ENCODE measurements around the gene HYCC2. TPM values are rescaled to one million over a fixed set of nuclear protein-coding genes. Genes with fewer than 3 reads are reported as not detected.
A peak's percentile ranks its signal among the peaks of the same experiment; 100 is the strongest.

The HYCC2 gene
- total RNA-seq, 1 donor from 2014 or later = 21.8 TPM

DNA sequence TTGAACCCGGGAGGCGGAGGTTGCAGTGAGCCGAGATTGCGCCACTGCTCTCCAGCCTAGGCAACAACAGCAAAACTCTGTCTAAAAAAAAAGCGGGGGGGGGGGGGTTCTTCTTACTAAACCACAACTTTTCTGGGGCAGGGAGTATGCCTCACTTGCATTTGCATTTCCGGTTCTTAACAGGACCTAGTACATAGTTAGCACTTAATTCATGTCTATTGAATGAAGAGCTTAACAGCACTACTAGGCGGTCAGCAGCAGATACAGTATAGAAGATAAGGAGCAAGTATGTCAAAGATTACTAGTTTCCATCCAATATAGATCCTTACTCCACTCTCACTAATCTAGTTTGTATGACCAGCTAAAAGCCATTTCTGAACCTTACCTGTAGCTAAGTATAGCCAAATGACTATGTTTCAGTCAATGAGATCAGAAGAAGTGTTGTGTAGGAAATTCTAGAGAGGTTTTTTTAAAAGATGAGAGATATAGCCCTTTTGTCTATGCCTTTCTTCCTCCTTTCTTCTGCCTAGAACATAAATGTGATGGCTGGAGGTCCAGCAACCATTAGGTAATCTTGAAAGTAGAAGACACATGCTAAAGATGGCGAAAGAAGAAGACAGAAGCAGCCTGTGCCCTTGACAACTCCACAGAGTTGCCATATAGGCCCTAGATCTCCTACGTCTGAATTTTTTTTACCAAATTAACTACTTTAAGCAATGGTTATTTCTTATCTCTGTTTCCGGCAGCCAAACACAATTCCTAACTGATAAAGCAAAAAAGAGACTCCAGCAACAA is 11.3 kb downstream of the HYCC2 start:
- Mint-ChIP-seq H3K9me3 (ENCODE audit: unreplicated experiment) (no peaks in the 10 kb centered on the region), H3K36me3 (ENCODE audit: low read depth, unreplicated experiment) (peaks cover 12% of the 10 kb centered on the region), H3K4me3 (ENCODE audit: unreplicated experiment) (no peak overlapping the region), H3K27me3 (ENCODE audit: low read depth, unreplicated experiment) (no peaks in the 10 kb centered on the region), H3K27ac (ENCODE audit: unreplicated experiment) (no peak overlapping the region), H3K4me1 (ENCODE audit: low read depth, unreplicated experiment) (peaks cover 14% of the 10 kb centered on the region)
- Histone ChIP-seq H3K4me1 (ENCODE audit: insufficient read depth, low read length) (no peaks in the 10 kb centered on the region), H3K36me3 (ENCODE audit: insufficient read depth, low read length) (peaks cover 2% of the 10 kb centered on the region), H3K9ac (ENCODE audit: low read length) (no peak overlapping the region), H3K27me3 (ENCODE audit: insufficient read depth, low read length) (no peaks in the 10 kb centered on the region), H3K79me2 (ENCODE audit: insufficient read depth, low read length) (peaks cover 82% of the 10 kb centered on the region), H4K20me1 (ENCODE audit: insufficient read depth, low read length) (peaks cover 55% of the 10 kb centered on the region), H2AFZ (ENCODE audit: low read depth, low read length) (no peak overlapping the region), H3K9me3 (ENCODE audit: insufficient read depth, low read depth, low read length) (no peaks in the 10 kb centered on the region), H3K4me3 (ENCODE audit: insufficient read depth, low read depth, low read length) (no peak overlapping the region), H3K4me2 (ENCODE audit: low read length) (no peak overlapping the region), H3K27ac (ENCODE audit: low read depth, low read length) (no peak overlapping the region)
- FAIRE-seq (no peak), DNase-seq (ENCODE audit: low read depth) (no peak)
- TF ChIP-seq, protein P1, sequence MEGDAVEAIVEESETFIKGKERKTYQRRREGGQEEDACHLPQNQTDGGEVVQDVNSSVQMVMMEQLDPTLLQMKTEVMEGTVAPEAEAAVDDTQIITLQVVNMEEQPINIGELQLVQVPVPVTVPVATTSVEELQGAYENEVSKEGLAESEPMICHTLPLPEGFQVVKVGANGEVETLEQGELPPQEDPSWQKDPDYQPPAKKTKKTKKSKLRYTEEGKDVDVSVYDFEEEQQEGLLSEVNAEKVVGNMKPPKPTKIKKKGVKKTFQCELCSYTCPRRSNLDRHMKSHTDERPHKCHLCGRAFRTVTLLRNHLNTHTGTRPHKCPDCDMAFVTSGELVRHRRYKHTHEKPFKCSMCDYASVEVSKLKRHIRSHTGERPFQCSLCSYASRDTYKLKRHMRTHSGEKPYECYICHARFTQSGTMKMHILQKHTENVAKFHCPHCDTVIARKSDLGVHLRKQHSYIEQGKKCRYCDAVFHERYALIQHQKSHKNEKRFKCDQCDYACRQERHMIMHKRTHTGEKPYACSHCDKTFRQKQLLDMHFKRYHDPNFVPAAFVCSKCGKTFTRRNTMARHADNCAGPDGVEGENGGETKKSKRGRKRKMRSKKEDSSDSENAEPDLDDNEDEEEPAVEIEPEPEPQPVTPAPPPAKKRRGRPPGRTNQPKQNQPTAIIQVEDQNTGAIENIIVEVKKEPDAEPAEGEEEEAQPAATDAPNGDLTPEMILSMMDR (IDR thresholded peaks at IDR 0.05; ENCODE audit: insufficient read depth, low read depth, low read length) = no peak
- TF ChIP-seq EZH2 (IDR thresholded peaks at IDR 0.05; ENCODE audit: insufficient read depth, low read length) = no peak

DNA sequence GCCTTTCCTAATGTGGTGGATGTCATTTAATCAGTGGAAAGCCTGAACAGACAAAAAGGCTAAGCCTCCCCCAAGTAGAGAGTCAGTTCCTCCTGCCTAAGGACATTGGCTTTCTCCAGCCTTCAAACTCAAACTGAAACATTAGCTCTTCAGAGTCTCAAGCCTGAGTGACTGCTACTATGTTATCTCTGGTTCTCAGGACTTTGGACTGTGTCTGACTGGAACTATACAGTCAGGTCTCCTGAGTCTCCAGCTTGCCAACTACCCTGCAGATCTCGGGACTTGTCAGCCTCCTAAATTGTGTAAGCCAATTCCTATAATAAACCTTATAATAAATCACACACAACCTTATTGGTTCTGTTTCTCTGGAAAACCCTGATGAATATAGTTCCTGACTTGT is 12.6 kb downstream of the HYCC2 start:
- TF ChIP-seq, protein P1 (IDR thresholded peaks at IDR 0.05; ENCODE audit: insufficient read depth, low read depth, low read length) = no peak
- no peak for TF ChIP-seq EZH2 (IDR thresholded peaks at IDR 0.05; ENCODE audit: insufficient read depth, low read length)
- peaks cover 63% of the 10 kb centered on the region for H4K20me1 ChIP-seq (ENCODE audit: insufficient read depth, low read length)
- H3K27ac ChIP-seq (ENCODE audit: low read depth, low read length) = no peak overlapping the region
- no peaks in the 10 kb centered on the region for H3K9me3 Mint-ChIP-seq (ENCODE audit: unreplicated experiment)
- no peaks in the 10 kb centered on the region for H3K27me3 Mint-ChIP-seq (ENCODE audit: low read depth, unreplicated experiment)
- no peak overlapping the region for H2AFZ ChIP-seq (ENCODE audit: low read depth, low read length)
- peaks cover 14% of the 10 kb centered on the region for H3K4me1 Mint-ChIP-seq (ENCODE audit: low read depth, unreplicated experiment)
- peaks cover 2% of the 10 kb centered on the region for H3K36me3 ChIP-seq (ENCODE audit: insufficient read depth, low read length)
- H3K27ac Mint-ChIP-seq (ENCODE audit: unreplicated experiment) = no peak overlapping the region
- H3K4me2 ChIP-seq (ENCODE audit: low read length) = no peak overlapping the region
- H3K9me3 ChIP-seq (ENCODE audit: insufficient read depth, low read depth, low read length) = no peaks in the 10 kb centered on the region
- H3K27me3 ChIP-seq (ENCODE audit: insufficient read depth, low read length) = no peaks in the 10 kb centered on the region
- FAIRE-seq = no peak
- no peaks in the 10 kb centered on the region for H3K4me1 ChIP-seq (ENCODE audit: insufficient read depth, low read length)
- H3K9ac ChIP-seq (ENCODE audit: low read length) = no peak overlapping the region
- no peak for DNase-seq (ENCODE audit: low read depth)
- H3K36me3 Mint-ChIP-seq (ENCODE audit: low read depth, unreplicated experiment) = peaks cover 14% of the 10 kb centered on the region
- H3K4me3 Mint-ChIP-seq (ENCODE audit: unreplicated experiment) = no peak overlapping the region
- H3K4me3 ChIP-seq (ENCODE audit: insufficient read depth, low read depth, low read length) = no peak overlapping the region
- H3K79me2 ChIP-seq (ENCODE audit: insufficient read depth, low read length) = peaks cover 88% of the 10 kb centered on the region

DNA sequence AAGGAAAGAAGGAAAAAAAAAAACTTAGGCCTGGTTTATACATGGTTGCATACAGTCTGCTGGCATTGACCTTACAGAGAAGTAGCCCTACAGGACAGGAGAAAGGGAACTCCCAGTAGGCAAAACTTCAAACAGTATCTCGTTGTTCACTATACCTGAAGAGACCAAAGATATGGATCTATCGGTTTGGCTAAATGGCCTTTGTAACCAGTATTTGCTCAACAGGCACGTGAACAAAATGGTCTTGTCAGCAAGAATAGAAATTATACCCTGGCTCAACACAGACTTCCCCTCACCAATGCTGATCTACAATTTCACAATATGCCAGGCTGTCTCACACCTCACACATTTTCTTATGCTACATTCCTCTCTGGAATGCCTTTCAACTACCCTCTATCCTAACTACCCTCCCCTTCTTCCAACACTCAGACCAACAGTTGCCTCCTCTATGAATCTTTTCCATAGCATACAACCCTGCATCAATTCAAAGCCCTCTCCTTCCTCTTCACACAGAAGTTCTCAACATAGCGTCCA is 13.7 kb downstream of the HYCC2 start:
- Histone ChIP-seq H3K9ac (ENCODE audit: low read length) (no peak overlapping the region), H3K79me2 (ENCODE audit: insufficient read depth, low read length) (peaks cover 93% of the 10 kb centered on the region)
- no peak for FAIRE-seq

More for the DNA sequence above, 13.7 kb downstream of the HYCC2 start:
- H3K9me3 Mint-ChIP-seq (ENCODE audit: unreplicated experiment) = no peaks in the 10 kb centered on the region
- peaks cover 14% of the 10 kb centered on the region for H3K36me3 Mint-ChIP-seq (ENCODE audit: low read depth, unreplicated experiment)
- H3K27ac Mint-ChIP-seq (ENCODE audit: unreplicated experiment) = no peak overlapping the region
- H3K4me1 Mint-ChIP-seq (ENCODE audit: low read depth, unreplicated experiment) = peaks cover 14% of the 10 kb centered on the region
- Histone ChIP-seq H3K27ac (ENCODE audit: low read depth, low read length) (no peak overlapping the region), H2AFZ (ENCODE audit: low read depth, low read length) (no peak overlapping the region), H3K27me3 (ENCODE audit: insufficient read depth, low read length) (no peaks in the 10 kb centered on the region), H3K9me3 (ENCODE audit: insufficient read depth, low read depth, low read length) (no peaks in the 10 kb centered on the region), H3K36me3 (ENCODE audit: insufficient read depth, low read length) (peaks cover 2% of the 10 kb centered on the region), H3K4me1 (ENCODE audit: insufficient read depth, low read length) (no peaks in the 10 kb centered on the region), H4K20me1 (ENCODE audit: insufficient read depth, low read length) (peaks cover 70% of the 10 kb centered on the region), H3K4me3 (ENCODE audit: insufficient read depth, low read depth, low read length) (no peak overlapping the region), H3K4me2 (ENCODE audit: low read length) (no peak overlapping the region)
- H3K27me3 Mint-ChIP-seq (ENCODE audit: low read depth, unreplicated experiment) = no peaks in the 10 kb centered on the region
- DNase-seq (ENCODE audit: low read depth) = no peak
- peak overlapping the region; percentile 23 for H3K4me3 Mint-ChIP-seq (ENCODE audit: unreplicated experiment)
- TF ChIP-seq EZH2 (IDR thresholded peaks at IDR 0.05; ENCODE audit: insufficient read depth, low read length) = no peak
- TF ChIP-seq, protein P1 (IDR thresholded peaks at IDR 0.05; ENCODE audit: insufficient read depth, low read depth, low read length) = no peak

Measured in astrocyte (in vitro differentiated cells and primary cell).